Epidermal melanocyte (primary cell): ENCODE results near the gene TCERG1L.

ENCODE experiments used
- DNase-seq: peaks from one replicate; pipeline ENCODE4 v3.0.0; 2011; ENCODE audit warnings: low spot score; ENCODE audit not compliant: insufficient read length

The TCERG1L gene

DNA sequence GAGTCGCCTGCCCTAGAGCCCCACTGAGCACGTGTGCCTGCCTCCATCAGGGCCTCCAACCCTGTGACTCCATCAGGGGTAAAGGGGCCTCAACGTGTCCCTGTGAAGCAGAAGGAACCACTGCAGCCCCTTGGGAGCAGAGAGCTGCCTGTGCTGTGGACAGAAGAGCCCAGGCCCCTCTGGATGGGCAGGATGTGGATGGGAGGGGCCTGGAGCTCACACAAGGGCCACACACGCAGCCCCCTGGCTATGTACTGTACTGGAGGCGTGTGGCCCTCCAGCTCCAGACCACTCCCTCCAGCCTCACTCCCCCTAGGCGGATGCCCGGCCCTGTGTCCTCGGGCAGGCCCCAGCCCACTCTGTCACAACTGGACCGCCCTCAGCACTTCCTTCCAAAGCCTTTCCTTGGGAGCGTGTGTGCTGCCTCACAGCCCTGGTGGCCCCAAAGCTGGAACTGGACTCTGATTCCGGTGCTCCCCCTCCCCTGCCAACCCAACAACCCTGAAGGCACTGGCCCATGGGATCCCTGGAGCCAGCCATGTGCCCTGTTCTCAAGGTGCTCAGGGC is 238.0 kb downstream of the TCERG1L start:
- DNase-seq = no peak

DNA sequence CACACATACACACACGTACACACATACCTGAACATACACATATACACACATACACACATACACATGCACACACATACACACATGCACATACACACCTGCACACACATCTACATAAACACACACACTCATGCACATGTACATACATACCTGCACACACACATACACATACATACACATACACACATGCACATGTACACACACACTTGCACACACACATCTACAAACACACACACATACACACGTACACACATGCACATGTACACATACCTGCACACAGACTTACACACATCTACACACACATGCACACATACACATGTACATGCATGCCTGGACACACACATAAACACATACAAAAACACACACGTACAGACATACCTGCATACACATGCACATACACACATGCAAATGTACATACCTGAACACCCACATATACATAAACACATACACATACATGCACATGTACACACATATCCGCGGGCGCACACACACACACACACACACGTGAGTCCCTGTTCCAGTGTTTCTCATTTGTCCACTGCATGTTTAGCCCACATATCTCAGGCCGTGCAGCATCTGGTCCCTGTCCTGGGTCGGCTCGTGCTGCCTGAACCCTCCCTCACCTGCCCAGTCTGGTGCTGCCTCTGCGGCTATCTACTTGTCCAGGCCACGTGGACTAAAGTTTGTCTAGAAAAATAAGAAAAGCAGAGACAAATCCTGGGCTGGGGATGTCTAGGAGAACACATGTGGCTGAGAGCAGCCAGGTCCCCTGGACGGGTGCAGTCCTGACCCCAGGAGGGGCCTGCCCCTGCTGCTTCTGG is 238.7 kb downstream of the TCERG1L start:
- peak; percentile 0 for DNase-seq

DNA sequence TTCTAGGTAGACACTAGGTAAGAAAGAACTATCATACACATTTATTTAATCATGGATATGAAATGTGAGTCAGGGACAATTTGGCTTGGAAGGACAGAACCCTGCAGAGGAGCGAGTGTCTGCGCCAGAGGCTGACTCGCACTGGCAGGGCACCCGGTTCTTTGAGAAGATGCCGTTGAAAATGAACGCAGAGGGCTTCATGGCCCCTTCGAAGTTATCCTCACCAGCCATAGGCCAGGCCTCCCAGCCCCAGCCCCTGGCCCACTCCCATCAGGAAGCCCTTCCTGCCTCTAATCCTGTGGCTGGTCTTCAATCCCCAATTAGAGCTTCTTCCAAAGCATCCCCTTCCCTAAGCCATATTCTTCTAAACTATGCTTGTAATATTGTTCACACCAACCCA is 239.8 kb downstream of the TCERG1L start:
- peak; percentile 1 for DNase-seq

DNA sequence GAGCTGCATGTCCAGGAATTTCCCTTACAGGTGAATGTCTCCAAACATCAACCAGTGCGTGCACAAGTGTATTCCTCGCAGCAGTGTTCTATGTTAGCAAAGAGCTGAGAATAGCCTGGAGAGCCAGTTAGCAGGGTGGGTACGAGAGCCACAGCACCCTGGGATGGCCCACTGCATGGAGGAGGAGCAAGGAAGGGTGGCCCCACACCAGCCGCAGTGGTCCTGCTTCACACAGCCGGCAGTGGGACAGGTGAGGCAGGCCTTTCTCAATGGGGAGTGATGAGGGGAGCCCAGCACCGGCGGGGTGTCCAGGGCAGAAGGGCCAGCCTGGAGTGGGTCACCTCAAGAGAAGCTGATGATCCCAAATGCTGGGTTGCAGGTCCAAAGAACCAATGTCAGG is 240.7 kb downstream of the TCERG1L start:
- DNase-seq = no peak

DNA sequence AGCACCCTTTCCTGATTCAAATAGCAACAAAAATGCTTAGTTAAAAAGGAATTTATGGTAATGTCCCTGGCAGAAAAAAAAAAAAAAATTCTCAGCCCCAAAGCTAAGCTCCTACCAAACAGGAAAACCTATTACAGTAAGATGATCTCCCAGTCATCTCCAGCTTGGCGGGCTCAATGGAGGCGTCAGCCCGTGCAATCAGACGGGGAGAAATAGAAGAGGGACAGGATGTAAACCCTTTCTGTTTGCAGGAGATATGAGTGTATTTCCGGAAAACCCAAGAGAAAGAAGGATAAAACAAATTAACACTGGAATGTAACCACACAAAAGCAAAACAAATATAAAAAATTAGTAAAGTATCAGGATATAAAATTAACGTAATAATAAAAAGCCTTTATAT is 242.8 kb downstream of the TCERG1L start:
- no peak for DNase-seq

DNA sequence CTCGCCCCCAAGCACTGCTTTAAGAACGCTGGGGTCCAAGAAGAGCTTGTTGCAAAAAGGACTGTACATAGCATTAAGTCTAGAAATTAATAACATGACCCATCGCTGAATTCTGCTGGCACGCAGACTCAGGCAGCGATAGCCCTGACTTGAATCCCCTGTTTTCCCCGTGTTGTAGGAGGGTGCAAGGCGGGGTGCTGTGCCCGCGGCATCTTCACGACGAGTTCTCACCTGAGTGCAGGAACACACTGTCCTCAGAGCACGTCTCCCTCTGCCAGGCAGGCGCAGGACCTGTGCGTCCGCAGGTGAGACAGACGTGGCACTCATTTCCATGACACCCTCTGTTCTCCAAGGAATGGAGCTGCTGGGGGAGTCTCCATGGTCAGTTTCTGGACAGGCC is 243.2 kb downstream of the TCERG1L start:
- DNase-seq = no peak

DNA sequence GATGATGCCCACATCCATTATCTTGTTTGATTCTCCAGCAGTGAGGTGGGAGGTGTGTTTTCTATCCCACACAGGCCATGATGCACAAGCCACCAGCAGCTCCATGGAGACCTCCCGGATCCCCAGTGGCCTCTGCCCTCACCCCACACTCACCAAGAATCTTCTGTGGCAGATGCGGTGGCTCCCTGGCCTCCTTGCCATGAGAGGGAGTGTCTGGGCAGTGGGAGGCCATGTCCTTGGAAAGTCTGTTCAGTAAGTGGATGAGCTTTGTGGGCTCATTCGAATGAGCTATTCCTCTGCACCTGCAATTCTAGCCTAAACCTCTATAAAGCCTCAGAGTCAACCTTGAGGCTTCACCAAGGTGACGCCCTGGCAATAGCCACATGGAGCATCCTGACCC is 243.8 kb downstream of the TCERG1L start:
- DNase-seq = no peak

DNA sequence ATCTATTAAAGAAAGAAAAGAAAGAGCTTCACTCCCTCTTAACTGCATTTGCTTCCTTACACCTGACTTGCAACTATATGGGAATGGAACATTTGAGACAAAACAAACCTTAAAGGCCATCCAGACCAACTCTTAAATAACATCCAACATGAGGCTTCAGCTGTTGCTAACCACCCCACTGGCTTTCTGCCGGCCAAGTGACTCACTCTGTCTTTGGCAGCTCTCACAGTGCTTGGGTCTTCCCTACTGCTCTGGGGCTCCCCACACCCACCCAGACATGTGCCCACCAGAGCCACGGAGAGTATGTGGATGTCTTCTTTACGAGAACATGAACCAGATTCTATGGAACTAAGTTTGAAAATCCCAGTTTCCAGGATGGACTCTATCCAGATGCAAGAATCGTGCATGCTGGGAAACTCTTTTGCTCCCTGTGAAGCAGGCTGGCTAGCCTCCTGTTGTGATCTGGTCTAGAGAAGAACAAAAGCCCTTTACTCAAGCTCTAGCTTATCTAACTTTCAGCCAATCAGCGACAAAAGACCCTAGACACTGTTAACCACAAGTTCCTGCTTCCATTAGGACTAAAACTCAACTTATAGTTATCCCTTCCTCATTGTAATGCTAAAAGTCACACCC is 245.7 kb downstream of the TCERG1L start:
- no peak for DNase-seq

DNA sequence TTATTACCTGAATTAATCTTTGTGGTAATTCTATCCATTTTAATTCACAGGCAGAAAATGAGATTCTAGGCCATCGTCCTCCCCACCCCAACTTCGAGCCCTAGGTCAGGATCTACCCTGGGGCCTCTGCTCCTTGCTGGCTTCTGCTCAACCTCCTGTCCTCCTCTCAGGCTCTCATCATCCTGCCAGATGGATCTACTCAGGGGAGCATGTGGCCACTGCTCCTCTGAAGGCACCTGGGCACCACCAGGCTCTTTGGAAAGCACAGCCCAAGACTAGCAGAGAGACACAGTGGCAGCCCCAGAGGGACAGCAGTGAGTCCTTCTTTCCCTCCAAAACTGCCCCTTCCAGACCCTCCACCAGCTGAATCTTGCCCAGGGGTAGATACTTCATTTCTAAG is 248.2 kb downstream of the TCERG1L start:
- no peak for DNase-seq

DNA sequence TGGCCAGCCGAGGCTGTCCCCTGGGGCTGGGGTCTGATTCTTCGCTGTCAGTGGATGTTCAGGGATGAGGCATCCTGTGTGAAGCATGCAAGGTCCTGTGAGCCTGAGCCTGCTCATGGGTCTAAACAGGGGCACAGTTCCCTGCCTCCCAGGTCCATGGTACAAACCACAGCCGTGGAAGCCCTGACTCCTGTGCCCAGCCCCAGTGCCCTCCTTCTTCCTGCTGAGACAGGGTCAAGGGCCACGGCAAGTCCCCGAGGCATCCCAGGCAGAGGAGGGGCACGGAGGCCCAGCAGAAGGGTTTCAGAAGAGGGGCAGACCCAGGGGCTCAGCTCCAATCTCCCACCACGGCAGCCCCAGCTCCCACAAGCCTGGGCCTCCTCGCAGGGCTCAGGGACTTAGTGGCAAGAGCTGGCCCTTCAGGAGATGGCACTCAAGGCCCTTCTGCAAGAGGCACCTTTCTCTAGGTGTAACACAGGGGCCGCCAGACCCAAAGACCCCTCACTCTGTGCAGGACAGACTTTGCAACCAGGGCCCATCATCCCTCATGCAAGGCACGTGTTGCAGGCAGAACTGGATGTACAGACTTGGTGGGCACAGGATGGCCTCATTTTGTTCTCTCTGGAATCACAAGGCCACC is 248.8 kb downstream of the TCERG1L start:
- no peak for DNase-seq

DNA sequence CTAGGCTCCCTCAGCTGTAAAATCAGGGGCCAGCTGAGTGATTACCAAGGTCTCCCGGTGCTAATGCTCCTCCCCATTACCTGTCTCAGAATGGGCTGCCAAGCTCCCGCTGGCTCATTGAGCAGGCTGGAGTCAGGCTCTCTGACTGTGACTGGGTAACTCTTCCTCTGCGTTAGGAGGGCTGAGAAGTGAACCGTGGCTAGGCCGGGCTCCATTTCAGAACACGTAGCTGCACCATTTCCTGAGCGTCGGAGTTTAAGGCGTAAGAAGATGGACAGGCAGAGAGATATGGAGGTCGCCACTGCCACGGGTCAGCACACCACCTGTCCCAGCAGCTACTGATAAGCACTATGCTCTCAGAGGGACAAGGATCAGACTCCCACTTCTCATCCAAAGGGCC is 250.3 kb downstream of the TCERG1L start:
- no peak for DNase-seq

DNA sequence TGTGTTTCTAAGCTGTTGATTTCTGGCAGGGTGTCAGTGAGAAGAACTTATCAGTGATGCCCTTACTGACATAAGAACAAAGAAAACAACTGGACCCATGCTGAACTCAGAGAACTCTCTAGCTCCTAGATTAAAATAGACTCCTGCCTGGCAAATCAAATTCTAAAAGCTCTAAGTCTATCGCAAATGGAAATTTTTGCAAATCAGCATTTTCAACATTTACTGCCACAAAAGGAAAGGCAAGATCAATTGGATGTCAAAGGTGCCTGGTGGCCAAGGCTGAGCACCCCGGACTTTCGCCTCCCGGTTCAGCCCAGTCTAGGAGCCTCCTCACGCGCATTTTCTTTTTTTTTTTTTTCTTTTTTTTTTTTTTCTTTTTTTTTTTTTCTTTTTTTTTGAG is 251.6 kb downstream of the TCERG1L start:
- no peak for DNase-seq

DNA sequence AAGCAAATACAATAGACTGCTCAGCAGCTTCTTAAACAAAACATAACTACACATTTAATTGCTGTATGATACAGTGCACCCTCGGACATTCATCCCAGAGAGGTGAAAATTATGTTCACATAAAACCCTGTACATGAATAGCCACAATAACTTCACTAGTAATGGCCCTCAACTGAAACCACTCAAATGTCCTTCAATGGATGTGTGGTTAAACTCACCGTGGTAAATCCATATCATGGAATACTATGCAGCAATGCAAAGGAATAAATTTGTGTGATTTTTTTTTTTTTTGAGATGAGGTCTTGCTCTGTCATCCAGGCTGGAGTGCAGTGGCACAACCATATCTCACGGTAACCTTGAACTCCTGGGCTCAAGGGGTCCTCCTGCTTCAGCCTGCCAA is 252.7 kb downstream of the TCERG1L start:
- no peak for DNase-seq

DNA sequence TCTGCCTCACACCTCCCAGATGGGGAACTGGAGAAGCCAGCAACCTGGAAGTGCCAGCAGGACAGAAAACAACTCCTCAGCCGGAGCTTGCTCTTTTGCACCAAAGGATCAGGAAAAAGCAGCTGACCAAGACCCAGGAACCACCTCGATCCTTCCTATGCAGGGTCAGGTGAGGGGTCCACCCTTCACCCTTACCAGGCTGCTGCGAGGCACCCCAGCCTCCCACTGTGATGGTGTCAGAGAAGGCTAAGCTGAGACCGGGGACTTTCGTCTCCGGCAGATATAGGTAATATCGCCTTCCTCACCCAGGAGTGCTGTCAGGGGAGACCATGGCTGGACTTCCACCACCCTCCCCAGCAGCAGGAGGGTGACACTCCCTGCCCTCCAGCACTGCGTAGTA is 254.7 kb downstream of the TCERG1L start:
- DNase-seq = no peak

DNA sequence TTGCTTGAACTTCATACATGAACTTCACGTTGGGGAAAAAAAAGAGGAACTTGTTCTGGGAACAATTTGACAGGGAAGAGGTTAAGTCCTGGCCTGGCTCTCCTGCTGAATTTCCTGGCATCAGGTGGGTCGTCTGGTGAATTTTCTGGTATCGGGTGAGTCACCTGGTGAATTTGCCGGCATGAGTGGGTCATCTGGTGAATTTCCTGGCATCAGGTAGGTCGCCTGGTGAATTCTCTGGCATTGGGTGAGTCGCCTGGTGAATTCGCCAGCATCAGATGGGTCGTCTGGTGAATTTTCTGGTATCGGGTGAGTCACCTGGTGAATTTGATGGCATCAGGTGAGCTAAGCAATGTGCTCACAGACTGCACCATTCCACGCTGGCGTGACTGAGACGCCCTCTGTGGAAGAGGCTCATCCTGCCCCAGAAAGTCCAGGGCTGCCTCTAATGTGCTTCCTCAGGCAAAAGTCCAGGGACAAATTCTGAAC is 255.4 kb downstream of the TCERG1L start:
- DNase-seq = no peak

DNA sequence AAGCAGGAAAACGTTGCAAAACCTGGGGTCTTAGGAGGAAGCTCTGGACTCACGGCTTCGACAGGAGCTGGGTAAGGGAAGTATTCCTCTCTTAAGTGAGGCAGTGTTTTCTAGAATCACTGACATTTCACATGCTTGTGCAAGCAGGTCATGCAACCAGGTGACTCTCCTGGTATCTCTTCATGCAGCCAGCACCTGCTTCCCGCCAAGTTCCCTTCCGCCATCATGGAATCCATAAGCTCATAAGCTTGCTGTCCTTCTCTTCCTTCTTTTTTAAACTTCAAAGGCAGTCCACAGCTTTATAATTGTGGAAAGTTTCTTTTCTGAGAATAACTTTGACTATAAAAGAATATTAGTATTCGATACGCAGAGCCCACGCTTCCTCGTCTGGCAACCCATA is 256.1 kb downstream of the TCERG1L start:
- DNase-seq = no peak

DNA sequence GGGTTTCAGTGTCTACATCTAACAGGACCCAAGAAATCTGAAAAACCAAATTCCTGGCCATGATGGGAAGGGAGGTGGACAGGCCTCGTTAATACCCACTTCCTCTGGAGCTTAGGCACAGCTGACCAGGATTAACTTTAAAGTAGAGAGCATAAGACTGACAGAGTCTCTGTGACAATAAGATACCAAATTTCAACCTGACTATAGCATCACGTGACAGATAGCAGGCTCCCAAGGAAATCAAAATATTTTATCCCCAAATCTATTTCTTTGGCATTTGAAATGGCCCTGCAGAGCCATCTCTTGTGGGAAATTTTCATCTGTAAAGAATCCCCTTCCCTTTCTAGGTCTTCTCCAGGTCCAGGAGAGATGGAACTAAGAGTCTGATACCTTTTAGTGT is 258.3 kb downstream of the TCERG1L start:
- DNase-seq = no peak

DNA sequence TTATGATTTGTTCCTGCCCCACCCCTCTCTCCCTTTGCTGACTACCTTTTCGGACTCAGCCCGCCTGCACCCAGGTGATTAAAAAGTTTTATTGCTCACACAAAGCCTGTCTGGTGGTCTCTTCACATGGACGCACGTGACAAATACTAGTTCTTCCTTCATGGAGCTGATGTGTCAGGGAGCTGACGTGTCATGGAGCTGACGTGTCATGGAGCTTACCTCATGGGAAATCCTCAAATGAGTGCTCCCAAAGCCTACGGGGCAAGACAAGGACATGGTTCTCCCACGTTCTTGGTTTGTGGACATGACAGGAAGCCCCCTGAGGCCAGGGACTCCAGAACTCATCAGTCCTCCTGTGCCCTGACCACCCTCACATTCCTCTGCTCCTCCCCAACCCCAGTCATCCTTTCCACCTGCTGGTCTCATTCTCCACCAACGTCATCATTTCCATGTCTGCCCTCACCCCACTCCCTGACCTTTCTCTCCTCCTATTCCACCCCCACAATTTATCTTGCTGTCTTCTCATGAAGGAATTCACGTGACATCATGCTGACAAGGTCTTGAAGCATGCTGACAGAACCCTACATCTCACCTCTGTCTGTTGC is 261.3 kb downstream of the TCERG1L start:
- DNase-seq = no peak

DNA sequence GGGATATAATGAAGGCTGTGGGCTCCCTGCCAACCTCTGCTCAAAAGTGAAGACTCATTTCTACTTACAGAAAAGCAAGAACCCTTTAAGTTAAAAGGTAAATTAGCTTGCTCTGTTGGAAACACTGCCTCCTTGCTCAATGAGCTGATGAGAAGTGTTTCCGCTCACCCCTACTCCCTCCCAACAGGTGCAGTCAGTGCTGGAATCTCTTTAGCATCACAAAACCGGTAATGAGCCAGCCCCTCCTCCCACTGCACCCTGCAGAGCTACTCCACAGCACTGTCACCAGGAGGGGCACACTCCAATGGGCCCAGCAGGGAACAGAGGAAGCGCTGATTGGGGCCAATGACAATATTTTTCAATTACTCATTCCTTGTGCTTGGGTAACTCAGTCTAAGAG is 262.5 kb downstream of the TCERG1L start:
- no peak for DNase-seq

DNA sequence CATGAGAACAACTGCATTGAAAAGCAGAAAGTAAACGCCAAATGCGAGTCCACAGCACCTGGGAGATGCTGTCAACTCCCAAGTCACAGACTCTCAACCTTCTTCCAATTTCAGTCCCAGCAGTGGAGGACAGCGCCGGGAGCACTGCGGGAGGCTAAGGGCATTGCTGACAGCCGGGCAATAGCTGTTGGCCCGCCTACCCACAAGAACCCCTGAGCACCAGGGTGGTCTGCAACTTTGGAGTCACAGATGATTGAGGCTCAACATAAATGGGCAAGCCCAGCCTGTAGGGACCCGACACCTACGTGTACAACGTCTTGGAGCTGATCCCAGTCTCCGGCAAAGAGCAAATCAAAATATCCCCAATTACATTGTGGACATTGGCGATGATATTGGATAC is 262.9 kb downstream of the TCERG1L start:
- no peak for DNase-seq

DNA sequence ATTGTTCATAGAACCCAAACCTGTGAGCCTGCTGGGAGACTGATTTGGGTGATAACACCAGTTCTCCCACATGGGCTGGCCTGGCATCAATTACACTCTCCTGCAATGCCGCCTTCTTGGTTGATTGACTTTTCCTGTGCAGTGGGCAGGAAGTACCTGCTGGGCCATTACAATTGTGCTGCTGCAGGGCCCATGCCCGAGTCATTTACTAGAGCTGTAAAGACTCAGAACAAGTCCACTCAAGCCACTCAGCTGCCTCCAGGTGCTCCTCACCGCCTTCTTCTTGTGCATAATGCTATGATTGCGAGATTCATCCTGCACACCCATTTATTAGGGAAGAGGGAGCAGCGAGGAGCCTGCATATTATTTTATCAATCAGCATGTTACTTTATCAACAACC is 264.0 kb downstream of the TCERG1L start:
- no peak for DNase-seq

DNA sequence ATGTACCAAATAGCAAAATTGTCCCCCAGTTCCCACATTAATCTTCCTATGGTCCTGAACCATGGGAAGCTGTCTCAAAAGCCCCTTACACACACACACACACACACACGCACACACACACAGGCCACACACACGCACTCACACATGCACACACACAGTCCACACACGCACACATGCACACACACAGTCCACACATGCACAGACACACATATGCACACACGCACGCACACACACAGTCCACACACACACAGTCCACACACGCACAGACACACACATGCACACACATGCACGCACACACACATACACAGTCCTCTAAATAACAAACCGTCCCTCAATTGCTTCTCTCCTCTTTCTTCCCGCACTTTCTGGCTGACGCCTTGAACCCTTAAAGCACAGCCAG is 265.3 kb downstream of the TCERG1L start:
- DNase-seq = no peak
